Gastrocnemius medialis (tissue), 4 donors: ENCODE data around the gene MYL6B.

Source experiments
- POLR2A ChIP-seq, 2 donors: fragments of 450-650 bp; IDR thresholded peaks; one replicate each; pipeline ENCODE4 v1.6.1; 2017; ENCODE audit warnings: antibody characterized with exemption in 2 of 2, mild to moderate bottlenecking in 2 of 2, moderate library complexity in 2 of 2
- TF ChIP-seq, protein P1 (sequence below), 5 experiments: fragments of 450-650 bp in 3 of 5; fragments of 200-600 bp in 2 of 5; sonication (generic) in 2 of 5; IDR thresholded peaks in 4 of 5; conservative IDR thresholded peaks in 1 of 5; 1 replicate in 4 of 5; 2 replicates in 1 of 5; pipeline ENCODE4 v1.5.1; 2016 to 2019; ENCODE audit warnings: antibody characterized with exemption in 5 of 5, mild to moderate bottlenecking in 3 of 5, moderate library complexity in 3 of 5

DNA sequence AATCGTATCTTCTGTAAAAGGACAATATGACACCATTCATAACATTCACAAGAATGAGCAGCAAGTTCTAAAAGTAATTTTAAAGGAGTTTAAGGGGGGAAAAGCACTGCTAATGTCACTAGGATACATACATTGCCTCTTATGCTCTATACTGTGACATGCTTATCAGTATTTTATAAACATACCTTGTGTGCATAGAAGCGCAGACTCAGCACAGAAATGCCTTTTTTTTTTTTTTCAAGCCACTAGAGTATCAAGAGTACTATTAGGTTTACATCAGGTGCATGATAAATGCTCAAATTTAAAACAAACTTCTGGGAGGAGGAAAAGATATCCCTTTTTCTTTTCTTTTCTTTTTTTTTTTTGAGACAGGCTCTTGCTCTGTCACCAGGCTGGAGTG, 50.5 kb downstream of the MYL6B start:
- TF ChIP-seq, protein P1, sequence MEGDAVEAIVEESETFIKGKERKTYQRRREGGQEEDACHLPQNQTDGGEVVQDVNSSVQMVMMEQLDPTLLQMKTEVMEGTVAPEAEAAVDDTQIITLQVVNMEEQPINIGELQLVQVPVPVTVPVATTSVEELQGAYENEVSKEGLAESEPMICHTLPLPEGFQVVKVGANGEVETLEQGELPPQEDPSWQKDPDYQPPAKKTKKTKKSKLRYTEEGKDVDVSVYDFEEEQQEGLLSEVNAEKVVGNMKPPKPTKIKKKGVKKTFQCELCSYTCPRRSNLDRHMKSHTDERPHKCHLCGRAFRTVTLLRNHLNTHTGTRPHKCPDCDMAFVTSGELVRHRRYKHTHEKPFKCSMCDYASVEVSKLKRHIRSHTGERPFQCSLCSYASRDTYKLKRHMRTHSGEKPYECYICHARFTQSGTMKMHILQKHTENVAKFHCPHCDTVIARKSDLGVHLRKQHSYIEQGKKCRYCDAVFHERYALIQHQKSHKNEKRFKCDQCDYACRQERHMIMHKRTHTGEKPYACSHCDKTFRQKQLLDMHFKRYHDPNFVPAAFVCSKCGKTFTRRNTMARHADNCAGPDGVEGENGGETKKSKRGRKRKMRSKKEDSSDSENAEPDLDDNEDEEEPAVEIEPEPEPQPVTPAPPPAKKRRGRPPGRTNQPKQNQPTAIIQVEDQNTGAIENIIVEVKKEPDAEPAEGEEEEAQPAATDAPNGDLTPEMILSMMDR (IDR thresholded peaks at IDR 0.05 in 4 of 5, conservative IDR thresholded peaks at IDR 0.05 in 1 of 5), result no peak
- TF ChIP-seq POLR2A (IDR thresholded peaks at IDR 0.05), result no peak
